ENCODE data around the gene HHAT.

The HHAT gene

DNA sequence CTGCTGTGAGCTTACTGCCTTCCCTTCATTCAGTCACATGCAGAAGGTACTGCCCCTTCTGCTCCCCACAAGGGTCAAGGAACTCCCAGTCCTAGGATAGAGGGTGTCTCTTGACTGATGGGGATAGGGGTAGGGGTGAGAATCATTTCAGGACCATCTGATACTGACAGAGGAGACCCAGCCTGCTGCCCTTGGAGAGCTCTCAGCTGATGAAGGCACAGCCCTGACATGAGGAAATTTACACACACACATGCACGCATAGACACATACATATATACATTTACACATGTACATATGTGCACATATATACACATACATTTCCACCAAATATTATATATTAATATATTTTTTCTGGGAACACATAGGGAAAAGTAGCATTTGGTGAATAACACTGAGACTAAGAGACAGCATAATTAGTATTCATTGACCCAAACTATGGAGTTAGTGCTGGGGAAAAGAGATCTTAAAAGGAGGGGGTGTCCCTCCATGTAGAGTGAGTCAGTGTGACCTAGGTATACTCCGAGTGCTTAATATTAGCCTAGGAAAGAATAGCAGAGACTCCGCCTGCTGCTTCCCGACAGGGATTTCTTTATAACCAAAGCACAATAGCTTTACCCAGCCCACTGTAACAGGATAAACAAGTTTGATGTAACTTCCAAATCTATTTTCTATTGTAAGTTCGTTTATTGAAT, 27.6 kb upstream of the HHAT start:
- H3K4me3 ChIP-seq (ENCODE audit: low read depth in 1 of 2, low read length in 2 of 2): no peak overlapping the region
- no peak overlapping the region for H2AFZ ChIP-seq (ENCODE audit: low read depth, low read length)
- H3K27me3 ChIP-seq (ENCODE audit: insufficient read depth, low read length, poor library complexity): no peaks in the 10 kb centered on the region
- H3K79me2 ChIP-seq (ENCODE audit: insufficient read depth, low read length): no peaks in the 10 kb centered on the region
- ATAC-seq (ENCODE audit: insufficient read depth, low read depth) (no peak), DNase-seq (no peak)
- H3K4me1 ChIP-seq (ENCODE audit: insufficient read depth, low read length): no peaks in the 10 kb centered on the region
- no peak overlapping the region for H3K9ac ChIP-seq (ENCODE audit: low read depth, low read length)
- TF ChIP-seq, protein P1, sequence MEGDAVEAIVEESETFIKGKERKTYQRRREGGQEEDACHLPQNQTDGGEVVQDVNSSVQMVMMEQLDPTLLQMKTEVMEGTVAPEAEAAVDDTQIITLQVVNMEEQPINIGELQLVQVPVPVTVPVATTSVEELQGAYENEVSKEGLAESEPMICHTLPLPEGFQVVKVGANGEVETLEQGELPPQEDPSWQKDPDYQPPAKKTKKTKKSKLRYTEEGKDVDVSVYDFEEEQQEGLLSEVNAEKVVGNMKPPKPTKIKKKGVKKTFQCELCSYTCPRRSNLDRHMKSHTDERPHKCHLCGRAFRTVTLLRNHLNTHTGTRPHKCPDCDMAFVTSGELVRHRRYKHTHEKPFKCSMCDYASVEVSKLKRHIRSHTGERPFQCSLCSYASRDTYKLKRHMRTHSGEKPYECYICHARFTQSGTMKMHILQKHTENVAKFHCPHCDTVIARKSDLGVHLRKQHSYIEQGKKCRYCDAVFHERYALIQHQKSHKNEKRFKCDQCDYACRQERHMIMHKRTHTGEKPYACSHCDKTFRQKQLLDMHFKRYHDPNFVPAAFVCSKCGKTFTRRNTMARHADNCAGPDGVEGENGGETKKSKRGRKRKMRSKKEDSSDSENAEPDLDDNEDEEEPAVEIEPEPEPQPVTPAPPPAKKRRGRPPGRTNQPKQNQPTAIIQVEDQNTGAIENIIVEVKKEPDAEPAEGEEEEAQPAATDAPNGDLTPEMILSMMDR (IDR thresholded peaks at IDR 0.05; ENCODE audit: borderline replicate concordance, extremely low read depth, low read length, poor library complexity, severe bottlenecking): no peak
- no peak for TF ChIP-seq EZH2 (IDR thresholded peaks at IDR 0.05; ENCODE audit: borderline replicate concordance, low read depth, low read length, severe bottlenecking)
- no peaks in the 10 kb centered on the region for H3K9me3 ChIP-seq (ENCODE audit: insufficient read depth, low read length, severe bottlenecking)
- H3K36me3 ChIP-seq (ENCODE audit: insufficient read depth, low read length): no peaks in the 10 kb centered on the region
- H3K27ac ChIP-seq (ENCODE audit: low read length): no peak overlapping the region
- no peaks in the 10 kb centered on the region for H4K20me1 ChIP-seq (ENCODE audit: insufficient read depth, low read length)
- no peak overlapping the region for H3K4me2 ChIP-seq (ENCODE audit: insufficient read depth, low read length)

DNA sequence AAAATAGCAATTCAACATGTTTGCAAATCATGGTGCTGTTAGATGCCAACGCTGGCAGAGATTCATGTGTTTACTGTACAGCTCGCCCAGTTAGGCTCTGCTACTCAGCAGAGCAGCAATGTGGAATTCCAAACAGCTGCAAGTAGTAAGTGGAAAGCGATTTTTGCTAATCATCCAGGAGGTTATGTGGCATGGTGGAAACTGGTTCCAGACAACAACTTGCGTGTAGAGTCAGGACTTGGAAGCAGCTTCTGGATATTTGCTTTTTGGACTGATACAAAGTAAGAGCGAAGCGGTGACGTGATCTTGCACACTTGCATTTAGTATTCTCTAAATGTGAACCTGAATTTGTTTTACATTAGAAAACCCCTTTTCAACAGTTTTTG, 27.1 kb upstream of the HHAT start:
- Histone ChIP-seq H3K27me3 (ENCODE audit: insufficient read depth, low read length, poor library complexity) (no peaks in the 10 kb centered on the region), H3K4me3 (ENCODE audit: low read depth in 1 of 2, low read length in 2 of 2) (no peak overlapping the region), H3K4me1 (ENCODE audit: insufficient read depth, low read length) (no peaks in the 10 kb centered on the region), H3K27ac (ENCODE audit: low read length) (no peak overlapping the region), H4K20me1 (ENCODE audit: insufficient read depth, low read length) (no peaks in the 10 kb centered on the region), H3K9me3 (ENCODE audit: insufficient read depth, low read length, severe bottlenecking) (no peaks in the 10 kb centered on the region), H3K4me2 (ENCODE audit: insufficient read depth, low read length) (no peak overlapping the region), H3K9ac (ENCODE audit: low read depth, low read length) (no peak overlapping the region), H2AFZ (ENCODE audit: low read depth, low read length) (no peak overlapping the region), H3K79me2 (ENCODE audit: insufficient read depth, low read length) (no peaks in the 10 kb centered on the region), H3K36me3 (ENCODE audit: insufficient read depth, low read length) (no peaks in the 10 kb centered on the region)
- ATAC-seq (ENCODE audit: insufficient read depth, low read depth) (no peak), DNase-seq (no peak)
- TF ChIP-seq, protein P1 (IDR thresholded peaks at IDR 0.05; ENCODE audit: borderline replicate concordance, extremely low read depth, low read length, poor library complexity, severe bottlenecking): no peak
- TF ChIP-seq EZH2 (IDR thresholded peaks at IDR 0.05; ENCODE audit: borderline replicate concordance, low read depth, low read length, severe bottlenecking): no peak

DNA sequence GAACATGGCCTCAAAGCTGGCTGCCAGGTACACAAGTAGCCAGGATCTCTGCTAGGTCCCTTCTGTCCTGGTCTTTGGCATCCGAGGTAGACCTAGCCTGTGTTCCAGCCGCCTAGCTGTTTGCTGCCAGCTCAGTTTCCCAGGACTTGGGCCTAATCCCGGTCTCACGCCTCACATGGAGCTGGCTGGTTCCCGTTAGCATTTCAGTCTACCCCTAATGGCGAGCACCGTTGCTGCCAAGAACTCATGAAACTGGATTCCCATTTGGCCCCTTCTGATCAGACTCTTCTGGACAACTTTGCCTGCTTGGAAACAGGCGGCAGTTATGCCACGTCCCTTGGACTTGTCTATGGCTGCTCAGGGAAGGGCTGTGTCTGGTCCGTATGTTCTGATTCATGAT, 26.2 kb upstream of the HHAT start:
- Histone ChIP-seq H3K9ac (ENCODE audit: low read depth, low read length) (no peak overlapping the region), H4K20me1 (ENCODE audit: insufficient read depth, low read length) (no peaks in the 10 kb centered on the region)
- ATAC-seq (ENCODE audit: insufficient read depth, low read depth): no peak

More for the DNA sequence above, 26.2 kb upstream of the HHAT start:
- Histone ChIP-seq H3K9me3 (ENCODE audit: insufficient read depth, low read length, severe bottlenecking) (no peaks in the 10 kb centered on the region), H3K4me1 (ENCODE audit: insufficient read depth, low read length) (no peaks in the 10 kb centered on the region), H3K4me2 (ENCODE audit: insufficient read depth, low read length) (no peak overlapping the region), H3K4me3 (ENCODE audit: low read depth in 1 of 2, low read length in 2 of 2) (no peak overlapping the region), H3K27ac (ENCODE audit: low read length) (no peak overlapping the region), H2AFZ (ENCODE audit: low read depth, low read length) (no peak overlapping the region), H3K79me2 (ENCODE audit: insufficient read depth, low read length) (no peaks in the 10 kb centered on the region), H3K27me3 (ENCODE audit: insufficient read depth, low read length, poor library complexity) (no peaks in the 10 kb centered on the region), H3K36me3 (ENCODE audit: insufficient read depth, low read length) (no peaks in the 10 kb centered on the region)
- TF ChIP-seq, protein P1 (IDR thresholded peaks at IDR 0.05; ENCODE audit: borderline replicate concordance, extremely low read depth, low read length, poor library complexity, severe bottlenecking): no peak
- no peak for TF ChIP-seq EZH2 (IDR thresholded peaks at IDR 0.05; ENCODE audit: borderline replicate concordance, low read depth, low read length, severe bottlenecking)
- no peak for DNase-seq
